Nephron progenitor cell (in vitro differentiated cells): Measurements from ENCODE around the gene PPIA.

ENCODE experiments used
- DNase-seq: peaks from one replicate; pipeline ENCODE4 v3.0.0; 2021
- H3K27ac Mint-ChIP-seq: 2 replicates; pipeline ENCODE4 v1.8.0; 2021; ENCODE audit warnings: mild to moderate bottlenecking, moderate library complexity, mixed read lengths
- H3K27me3 Mint-ChIP-seq: 2 replicates; pipeline ENCODE4 v1.8.0; 2021; ENCODE audit warnings: mild to moderate bottlenecking, low read depth, mixed read lengths; ENCODE audit not compliant: poor library complexity
- H3K36me3 Mint-ChIP-seq: 2 replicates; pipeline ENCODE4 v1.8.0; 2021; ENCODE audit warnings: low read depth, mixed read lengths
- H3K4me1 Mint-ChIP-seq: 2 replicates; pipeline ENCODE4 v1.8.0; 2021; ENCODE audit warnings: mixed read lengths
- H3K4me3 Mint-ChIP-seq: 2 replicates; pipeline ENCODE4 v1.8.0; 2021; ENCODE audit warnings: mild to moderate bottlenecking, moderate library complexity, mixed read lengths
- H3K9me3 Mint-ChIP-seq: 2 replicates; pipeline ENCODE4 v1.8.0; 2021; ENCODE audit warnings: mild to moderate bottlenecking, moderate library complexity, mixed read lengths
- CTCF ChIP-seq: fragments of 200-600 bp; sonication (generic); IDR thresholded peaks from 2 replicates; pipeline ENCODE4 v1.5.0; 2021; ENCODE audit warnings: antibody characterized with exemption

PPIA gene

GRCh38 chr7:44849885-44850544, 53.5 kb downstream of the PPIA start:
- TF ChIP-seq CTCF: no peak
- DNase-seq: no peak
- peaks cover 9% of the 10 kb centered on the region for H3K27me3 Mint-ChIP-seq
- peak overlapping the region; percentile 97 for H3K4me3 Mint-ChIP-seq
- H3K4me1 Mint-ChIP-seq: peaks cover 37% of the 10 kb centered on the region
- no peaks in the 10 kb centered on the region for H3K9me3 Mint-ChIP-seq
- no peak overlapping the region for H3K27ac Mint-ChIP-seq
- H3K36me3 Mint-ChIP-seq: no peaks in the 10 kb centered on the region

GRCh38 chr7:44852590-44852989, 56.1 kb downstream of the PPIA start:
- no peak overlapping the region for H3K27ac Mint-ChIP-seq
- H3K27me3 Mint-ChIP-seq: peaks cover 10% of the 10 kb centered on the region

More at GRCh38 chr7:44852590-44852989, 56.1 kb downstream of the PPIA start:
- Mint-ChIP-seq H3K4me3 (no peak overlapping the region), H3K9me3 (no peaks in the 10 kb centered on the region), H3K4me1 (peaks cover 17% of the 10 kb centered on the region), H3K36me3 (no peaks in the 10 kb centered on the region)
- DNase-seq: no peak
- TF ChIP-seq CTCF: no peak
